H1 (cell line): ENCODE measurements around the gene ZNF385D. TPM values are rescaled to one million over a fixed set of nuclear protein-coding genes. Genes with fewer than 3 reads are reported as not detected.

Source experiments
- CTCF ChIA-PET: fragments of 300-600 bp; sonication (Branson Sonifier 250); formaldehyde crosslinking; loops from one replicate; lab custom pipeline; 2021; ENCODE audit not compliant: partially characterized antibody; lab: Charles Lee
- POLR2A ChIA-PET: fragments of 300-600 bp; sonication (Branson Sonifier 250); formaldehyde crosslinking; loops from one replicate; lab custom pipeline; 2021; ENCODE audit warnings: inconsistent platforms; ENCODE audit not compliant: partially characterized antibody; lab: Charles Lee
- DNase-seq, 2 experiments: peaks; one replicate each; pipeline versions ENCODE4 v3.0.0 to v3.0.0-alpha.2; 2010 to 2022; ENCODE audit warnings: low spot score in 2 of 2, low read depth in 1 of 2, mixed read lengths in 1 of 2
- FAIRE-seq: peaks from 2 replicates; lab custom pipeline; 2011; peaks lifted over from hg19 to GRCh38; lab: Jason Lieb, UNC
- H2AFZ ChIP-seq: 2 replicates; pipeline ENCODE4 v1.8.1; 2012; ENCODE audit warnings: low read length, inconsistent platforms
- H2AK5ac ChIP-seq: 2 replicates; pipeline ENCODE4 v1.6.1; 2013; ENCODE audit warnings: low read depth, low read length
- H2BK120ac ChIP-seq: replicated peaks from 2 replicates; pipeline ENCODE3; 2013; ENCODE audit warnings: low read depth, low read length, inconsistent platforms
- H2BK12ac ChIP-seq: 2 replicates; pipeline ENCODE4 v1.6.1; 2013; ENCODE audit warnings: low read depth, low read length
- H2BK15ac ChIP-seq: 2 replicates; pipeline ENCODE4 v1.6.1; 2013; ENCODE audit warnings: low read length
- H2BK20ac ChIP-seq: 2 replicates; pipeline ENCODE4 v1.6.1; 2013; ENCODE audit warnings: low read length
- H2BK5ac ChIP-seq: 2 replicates; pipeline ENCODE4 v1.6.1; 2013; ENCODE audit warnings: low read depth, low read length
- H3K14ac ChIP-seq: 2 replicates; pipeline ENCODE4 v1.6.1; 2013; ENCODE audit warnings: inconsistent platforms; ENCODE audit not compliant: insufficient read length
- H3K18ac ChIP-seq: 2 replicates; pipeline ENCODE4 v1.6.1; 2013; ENCODE audit warnings: low read length; ENCODE audit errors: extremely low read depth
- H3K23ac ChIP-seq: 2 replicates; pipeline ENCODE4 v1.6.1; 2013; ENCODE audit warnings: inconsistent platforms; ENCODE audit not compliant: insufficient read length
- H3K23me2 ChIP-seq: 2 replicates; pipeline ENCODE4 v1.6.1; 2013; ENCODE audit warnings: low read depth, low read length
- H3K27ac ChIP-seq: 2 replicates; pipeline ENCODE4 v1.6.1; 2011; ENCODE audit warnings: low read depth, low read length, inconsistent platforms
- H3K27me3 ChIP-seq, 4 experiments: replicated peaks in 1 of 4; 1 replicate in 1 of 4; 2 replicates in 3 of 4; pipeline versions ENCODE4 v1.6.1 to v1.8.1; 2011 to 2013; ENCODE audit warnings: low read length in 3 of 4, mild to moderate bottlenecking in 3 of 4, inconsistent platforms in 2 of 4, mixed read lengths in 2 of 4, moderate library complexity in 1 of 4; ENCODE audit not compliant: control insufficient read depth in 3 of 4, insufficient read depth in 3 of 4; ENCODE audit errors: extremely low read depth in 1 of 4
- H3K36me3 ChIP-seq, 4 experiments: 2 replicates each; pipeline versions ENCODE4 v1.6.1 to v1.8.1; 2011 to 2013; ENCODE audit warnings: mild to moderate bottlenecking in 4 of 4, low read length in 3 of 4, moderate library complexity in 2 of 4, control low read depth in 1 of 4, inconsistent platforms in 1 of 4; ENCODE audit not compliant: insufficient read depth in 4 of 4, control insufficient read depth in 2 of 4
- H3K4ac ChIP-seq: replicated peaks from 2 replicates; pipeline ENCODE3; 2013; ENCODE audit warnings: low read length, low read depth, mixed read lengths, inconsistent platforms; ENCODE audit not compliant: insufficient read length
- H3K4me1 ChIP-seq, 4 experiments: replicated peaks in 1 of 4; 1 replicate in 1 of 4; 2 replicates in 3 of 4; pipeline versions ENCODE4 v1.6.1 to v1.8.1; 2011 to 2013; ENCODE audit warnings: low read length in 3 of 4, inconsistent platforms in 2 of 4, mixed read lengths in 1 of 4; ENCODE audit not compliant: insufficient read depth in 4 of 4, control insufficient read depth in 3 of 4
- H3K4me2 ChIP-seq, 2 experiments: 2 replicates each; pipeline versions ENCODE4 v1.6.1 to v1.8.1; 2011 to 2013; ENCODE audit warnings: low read depth in 2 of 2, low read length in 2 of 2, control low read depth in 1 of 2, inconsistent platforms in 1 of 2, mild to moderate bottlenecking in 1 of 2; ENCODE audit not compliant: insufficient read depth in 1 of 2
- H3K4me3 ChIP-seq, 4 experiments: fragments of 200-600, 300-600 bp in 1 of 4; sonication (generic), shearing (Covaris generic), sonication (Bioruptor Twin) in 1 of 4; 2 replicates each; pipeline versions ENCODE4 v1.5.1 to v1.8.1; 2011 to 2016; ENCODE audit warnings: low read length in 4 of 4, low read depth in 3 of 4, control low read depth in 2 of 4, inconsistent platforms in 2 of 4, mild to moderate bottlenecking in 2 of 4, mixed read lengths in 1 of 4, moderate library complexity in 1 of 4; ENCODE audit not compliant: insufficient read depth in 2 of 4; ENCODE audit errors: extremely low read depth in 1 of 4
- H3K56ac ChIP-seq: replicated peaks from 2 replicates; pipeline ENCODE3; 2013; ENCODE audit warnings: low read depth, mild to moderate bottlenecking, mixed read lengths, low read length, inconsistent platforms; ENCODE audit not compliant: insufficient read length
- H3K79me1 ChIP-seq: 2 replicates; pipeline ENCODE4 v1.6.1; 2013; ENCODE audit warnings: low read depth, low read length, control low read depth
- H3K79me2 ChIP-seq, 2 experiments: 2 replicates each; pipeline versions ENCODE4 v1.6.1 to v1.8.1; 2012 to 2013; ENCODE audit warnings: low read length in 2 of 2, mild to moderate bottlenecking in 2 of 2, inconsistent platforms in 1 of 2; ENCODE audit not compliant: insufficient read depth in 2 of 2, control insufficient read depth in 1 of 2
- H3K9ac ChIP-seq, 4 experiments: replicated peaks in 1 of 4; 1 replicate in 1 of 4; 2 replicates in 3 of 4; pipeline versions ENCODE4 v1.6.1 to v1.8.1; 2011 to 2013; ENCODE audit warnings: low read depth in 3 of 4, low read length in 3 of 4, control low read depth in 2 of 4, mild to moderate bottlenecking in 2 of 4, moderate library complexity in 2 of 4, inconsistent platforms in 1 of 4; ENCODE audit errors: extremely low read depth in 1 of 4
- H3K9me3 ChIP-seq, 2 experiments: 2 replicates each; pipeline versions ENCODE4 v1.6.1 to v1.8.1; 2012 to 2013; ENCODE audit warnings: mild to moderate bottlenecking in 2 of 2, moderate library complexity in 2 of 2, control low read depth in 1 of 2, inconsistent platforms in 1 of 2, low read depth in 1 of 2, low read length in 1 of 2, mixed read lengths in 1 of 2; ENCODE audit not compliant: insufficient read depth in 2 of 2
- H4K20me1 ChIP-seq, 2 experiments: replicated peaks in 1 of 2; 2 replicates each; pipeline versions ENCODE3 to v1.8.1; 2011 to 2013; ENCODE audit warnings: inconsistent platforms in 2 of 2, low read length in 2 of 2, mild to moderate bottlenecking in 1 of 2; ENCODE audit not compliant: insufficient read depth in 2 of 2, control insufficient read depth in 1 of 2
- H4K5ac ChIP-seq: 2 replicates; pipeline ENCODE4 v1.6.1; 2013; ENCODE audit warnings: low read length, low read depth, mixed read lengths, inconsistent platforms; ENCODE audit not compliant: insufficient read length
- H4K8ac ChIP-seq: 2 replicates; pipeline ENCODE4 v1.8.0; 2013; ENCODE audit warnings: mild to moderate bottlenecking, moderate library complexity, low read length, inconsistent platforms; ENCODE audit not compliant: insufficient read depth; ENCODE audit errors: extremely low read depth
- H4K91ac ChIP-seq: replicated peaks from 2 replicates; pipeline ENCODE3; 2013; ENCODE audit warnings: low read length, mixed read lengths, inconsistent platforms; ENCODE audit not compliant: insufficient read length
- ASH2L ChIP-seq: fragments of 200-600, 300-600 bp; sonication (generic); IDR thresholded peaks from one replicate; pipeline ENCODE4 v1.7.1; 2017; ENCODE audit warnings: low read length
- BCL11A ChIP-seq, 2 experiments: IDR thresholded peaks; one replicate each; pipeline ENCODE4 v1.6.1; 2011; ENCODE audit warnings: low read depth in 2 of 2, low read length in 2 of 2, mild to moderate bottlenecking in 2 of 2
- GABPA ChIP-seq: IDR thresholded peaks from 2 replicates; pipeline ENCODE4 v1.6.1; 2011; ENCODE audit warnings: mild to moderate bottlenecking, low read length, moderate library complexity, borderline replicate concordance; ENCODE audit not compliant: insufficient read depth
- SP2 ChIP-seq: IDR thresholded peaks from 2 replicates; pipeline ENCODE4 v1.6.1; 2012; ENCODE audit warnings: mild to moderate bottlenecking, low read length, inconsistent platforms
- SUZ12 ChIP-seq: fragments of 200-600 bp; sonication (generic); IDR thresholded peaks from 2 replicates; pipeline ENCODE4 v1.6.1; 2012; ENCODE audit warnings: mild to moderate bottlenecking, inconsistent platforms, low read length, moderate library complexity, mixed read lengths
- TEAD4 ChIP-seq: IDR thresholded peaks from 2 replicates; pipeline ENCODE4 v1.6.1; 2012; ENCODE audit warnings: low read depth, low read length, inconsistent platforms, mixed read lengths
- WGBS, 2 experiments: shearing (Covaris generic) in 1 of 2; methylation state at CpG; one replicate each; pipeline versions ENCODE4 v1.1.6 to v1.1.7; 2013 to 2015; ENCODE audit warnings: low lambda C conversion rate in 2 of 2, mixed read lengths in 2 of 2, inconsistent platforms in 1 of 2, low coverage in 1 of 2, missing lambda C conversion rate in 1 of 2; ENCODE audit not compliant: insufficient replicate concordance in 2 of 2, insufficient coverage in 1 of 2, insufficient read length in 1 of 2; ENCODE audit errors: extremely low coverage in 1 of 2, missing lambda C conversion rate in 1 of 2; 5-methylcytosine and 5-hydroxymethylcytosine counted together
- polyA plus RNA-seq, 7 experiments: library from polyadenylated mRNA; depleted of rRNA in 3 of 7; stranded (reverse) in 5 of 7; unstranded in 2 of 7; fragments of >200 nt in 5 of 7; fragments of 200-250 nt in 2 of 7; gene quantifications; 1 replicate in 5 of 7; 2 replicates in 1 of 7; 4 replicates in 1 of 7; pipeline versions ENCODE4 v1.2.1 to v1.2.3, GENCODE V29; 2011 to 2013; ENCODE audit warnings: missing spikeins in 2 of 7, mixed read lengths in 2 of 7
- total RNA-seq: library from RNA; stranded (reverse); fragmentation: NEBNext Ultra II Directional; extraction: Animal tissue kit (Norgen Biotek cat#: 25700); gene quantifications from 2 replicates; pipeline ENCODE4 v1.2.1, GENCODE V29; 2021

The ZNF385D gene
- total and polyA plus RNA-seq, 2 of the 8 experiments (the other 6 are each of a cell fraction or from before 2014, with no cell fraction given) = 5.9 to 10.8 TPM

GRCh38 chr3:21446945-21447475 lies 304.0 kb downstream of the ZNF385D start:
- H3K56ac ChIP-seq = no peak overlapping the region
- no peak overlapping the region for H3K23ac ChIP-seq
- H2BK15ac ChIP-seq = no peak overlapping the region
- POLR2A ChIA-PET = no interaction called here
- no peak overlapping the region for H4K91ac ChIP-seq
- no peaks in the 10 kb centered on the region; the same call in 1 of the 2 replicates for H3K23me2 ChIP-seq
- no peaks in the 10 kb centered on the region for H3K79me2 ChIP-seq
- TF ChIP-seq SUZ12 (no peak), SP2 (no peak), TEAD4 (no peak), GABPA (no peak), BCL11A (IDR thresholded peaks at IDR 0.05; ENCODE audit: low read depth in 2 of 2, low read length in 2 of 2) (no peak), ASH2L (no peak)
- TF ChIP-seq, all 59 proteins: peak for 0
- H3K27me3 ChIP-seq = no peaks in the 10 kb centered on the region
- H4K20me1 ChIP-seq = no peaks in the 10 kb centered on the region
- no peak overlapping the region for H2BK20ac ChIP-seq
- H2AFZ ChIP-seq = no peak overlapping the region
- no peak overlapping the region for H2BK12ac ChIP-seq
- no peak overlapping the region for H3K4me3 ChIP-seq
- H2AK5ac ChIP-seq = no peak overlapping the region
- H3K4ac ChIP-seq = no peak overlapping the region
- 91% methylated on average over 2 of the region's 2 CpGs; no CpG with 5 or more reads in 1 of the 2 experiments for WGBS, 2 experiments
- H4K8ac ChIP-seq = no peak overlapping the region
- no peak overlapping the region for H3K18ac ChIP-seq
- no peak for FAIRE-seq
- H4K5ac ChIP-seq = no peak overlapping the region
- no peak overlapping the region for H2BK120ac ChIP-seq
- H3K36me3 ChIP-seq = no peaks in the 10 kb centered on the region
- H3K4me1 ChIP-seq = peaks cover 0 to 3% (median under 1%) of the 10 kb centered on the region in 4 experiments; a peak in 1 of 7 replicates
- H2BK5ac ChIP-seq = no peak overlapping the region
- CTCF ChIA-PET = interaction anchor here (0.8 to 1.2 kb wide), 2 partner anchors 16 to 446 kb away, joined by 3 to 4 read pairs; no protein-coding TSS in a partner anchor
- H3K9ac ChIP-seq = no peak overlapping the region
- H3K9me3 ChIP-seq = no peaks in the 10 kb centered on the region
- no peak overlapping the region for H3K14ac ChIP-seq
- no peak overlapping the region for H3K4me2 ChIP-seq
- no peak for DNase-seq
- H3K27ac ChIP-seq = no peak overlapping the region
- H3K79me1 ChIP-seq = no peaks in the 10 kb centered on the region
